ENCODE measurements around the gene C3orf20. TPM values are rescaled to one million over a fixed set of nuclear protein-coding genes. Genes with fewer than 3 reads are reported as not detected.

The C3orf20 gene
- total and polyA plus RNA-seq, 2 of the 13 experiments (the other 11 are each of a cell fraction or from before 2014, with no cell fraction given): 0.03 to 0.04 TPM

DNA sequence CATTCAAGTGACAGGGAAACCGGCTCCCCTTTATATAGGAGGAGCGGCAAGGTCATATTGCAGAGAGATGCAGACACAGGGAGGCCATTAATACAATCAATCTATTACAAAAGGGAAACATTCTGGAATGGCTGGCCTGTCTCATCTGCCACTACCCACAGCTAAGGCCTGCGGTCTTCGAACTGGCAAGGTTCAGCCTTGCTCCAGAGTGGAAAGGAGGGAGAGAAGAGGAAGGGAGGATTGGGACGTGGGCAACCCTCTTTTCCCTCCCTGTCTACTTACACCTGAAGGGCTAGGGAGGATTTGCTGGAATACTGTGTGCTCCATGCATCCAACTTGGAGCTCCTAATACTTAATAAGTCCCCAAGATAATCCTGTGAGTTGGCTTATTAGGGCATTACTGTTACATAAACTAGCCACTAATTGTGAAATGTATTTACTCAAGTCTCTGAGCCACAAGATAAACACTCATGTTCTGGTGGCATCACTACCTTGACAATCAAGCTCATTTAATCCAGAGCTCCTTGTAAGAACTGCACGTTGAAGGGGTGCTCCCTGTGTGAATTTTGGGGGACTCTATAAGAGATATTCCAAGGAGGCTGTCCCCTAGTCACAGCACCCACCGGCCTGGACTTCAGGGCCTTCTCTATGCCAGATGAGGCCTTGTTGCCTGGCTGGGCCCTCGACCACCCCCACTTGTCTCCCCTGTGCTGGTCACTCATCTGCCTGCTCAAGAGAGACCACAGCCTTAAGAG, 43.1 kb upstream of the C3orf20 start (continued):
- TF ChIP-seq, protein P1, sequence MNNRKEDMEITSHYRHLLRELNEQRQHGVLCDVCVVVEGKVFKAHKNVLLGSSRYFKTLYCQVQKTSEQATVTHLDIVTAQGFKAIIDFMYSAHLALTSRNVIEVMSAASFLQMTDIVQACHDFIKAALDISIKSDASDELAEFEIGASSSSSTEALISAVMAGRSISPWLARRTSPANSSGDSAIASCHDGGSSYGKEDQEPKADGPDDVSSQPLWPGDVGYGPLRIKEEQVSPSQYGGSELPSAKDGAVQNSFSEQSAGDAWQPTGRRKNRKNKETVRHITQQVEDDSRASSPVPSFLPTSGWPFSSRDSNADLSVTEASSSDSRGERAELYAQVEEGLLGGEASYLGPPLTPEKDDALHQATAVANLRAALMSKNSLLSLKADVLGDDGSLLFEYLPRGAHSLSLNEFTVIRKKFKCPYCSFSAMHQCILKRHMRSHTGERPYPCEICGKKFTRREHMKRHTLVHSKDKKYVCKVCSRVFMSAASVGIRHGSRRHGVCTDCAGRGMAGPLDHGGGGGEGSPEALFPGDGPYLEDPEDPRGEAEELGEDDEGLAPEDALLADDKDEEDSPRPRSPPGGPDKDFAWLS (CRISPR knock-in tag; IDR thresholded peaks at IDR 0.05; ENCODE audit: borderline replicate concordance): no peak
- TF ChIP-seq FOXP1 (IDR thresholded peaks at IDR 0.05): no peak
- peak; percentile 75 for TF ChIP-seq FOXP1 (CRISPR knock-in tag; IDR thresholded peaks at IDR 0.05)
- TF ChIP-seq ZSCAN21 (CRISPR knock-in tag; IDR thresholded peaks at IDR 0.05; ENCODE audit: borderline replicate concordance): no peak
- 0 out of 2 replicates have a peak, but pooled peaks have one; percentile 73 for TF ChIP-seq SATB2 (CRISPR knock-in tag; IDR thresholded peaks at IDR 0.05)
- TF ChIP-seq, protein P2, sequence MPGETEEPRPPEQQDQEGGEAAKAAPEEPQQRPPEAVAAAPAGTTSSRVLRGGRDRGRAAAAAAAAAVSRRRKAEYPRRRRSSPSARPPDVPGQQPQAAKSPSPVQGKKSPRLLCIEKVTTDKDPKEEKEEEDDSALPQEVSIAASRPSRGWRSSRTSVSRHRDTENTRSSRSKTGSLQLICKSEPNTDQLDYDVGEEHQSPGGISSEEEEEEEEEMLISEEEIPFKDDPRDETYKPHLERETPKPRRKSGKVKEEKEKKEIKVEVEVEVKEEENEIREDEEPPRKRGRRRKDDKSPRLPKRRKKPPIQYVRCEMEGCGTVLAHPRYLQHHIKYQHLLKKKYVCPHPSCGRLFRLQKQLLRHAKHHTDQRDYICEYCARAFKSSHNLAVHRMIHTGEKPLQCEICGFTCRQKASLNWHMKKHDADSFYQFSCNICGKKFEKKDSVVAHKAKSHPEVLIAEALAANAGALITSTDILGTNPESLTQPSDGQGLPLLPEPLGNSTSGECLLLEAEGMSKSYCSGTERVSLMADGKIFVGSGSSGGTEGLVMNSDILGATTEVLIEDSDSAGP (CRISPR knock-in tag; IDR thresholded peaks at IDR 0.05; ENCODE audit: borderline replicate concordance): peak; percentile 28; the same call in 1 of the 2 replicates
- 0 out of 2 replicates have a peak, but pooled peaks have one; percentile 30 for TF ChIP-seq DPF2 (CRISPR knock-in tag; IDR thresholded peaks at IDR 0.05; ENCODE audit: borderline replicate concordance, low read depth)
- peak; percentile 90 for TF ChIP-seq FOXA3 (CRISPR knock-in tag; IDR thresholded peaks at IDR 0.05)
- TF ChIP-seq CEBPB (IDR thresholded peaks at IDR 0.05; ENCODE audit: borderline replicate concordance, low read depth, low read length): peak; percentile 92
- 0 out of 2 replicates have a peak, but pooled peaks have one; percentile 12 for TF ChIP-seq GABPB1 (CRISPR knock-in tag; IDR thresholded peaks at IDR 0.05)
- 0 out of 2 replicates have a peak, but pooled peaks have one; percentile 24 for TF ChIP-seq SALL1 (CRISPR knock-in tag; IDR thresholded peaks at IDR 0.05)
- TF ChIP-seq, protein P3, sequence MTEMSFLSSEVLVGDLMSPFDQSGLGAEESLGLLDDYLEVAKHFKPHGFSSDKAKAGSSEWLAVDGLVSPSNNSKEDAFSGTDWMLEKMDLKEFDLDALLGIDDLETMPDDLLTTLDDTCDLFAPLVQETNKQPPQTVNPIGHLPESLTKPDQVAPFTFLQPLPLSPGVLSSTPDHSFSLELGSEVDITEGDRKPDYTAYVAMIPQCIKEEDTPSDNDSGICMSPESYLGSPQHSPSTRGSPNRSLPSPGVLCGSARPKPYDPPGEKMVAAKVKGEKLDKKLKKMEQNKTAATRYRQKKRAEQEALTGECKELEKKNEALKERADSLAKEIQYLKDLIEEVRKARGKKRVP (CRISPR knock-in tag; IDR thresholded peaks at IDR 0.05): no peak
- peak; percentile 32; the same call in 1 of the 2 replicates for TF ChIP-seq SAP130 (CRISPR knock-in tag; IDR thresholded peaks at IDR 0.05; ENCODE audit: low read depth)
- TF ChIP-seq, protein P4, sequence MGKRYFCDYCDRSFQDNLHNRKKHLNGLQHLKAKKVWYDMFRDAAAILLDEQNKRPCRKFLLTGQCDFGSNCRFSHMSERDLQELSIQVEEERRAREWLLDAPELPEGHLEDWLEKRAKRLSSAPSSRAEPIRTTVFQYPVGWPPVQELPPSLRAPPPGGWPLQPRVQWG (CRISPR knock-in tag; IDR thresholded peaks at IDR 0.05; ENCODE audit: borderline replicate concordance, low read depth): no peak
- TF ChIP-seq, protein P5, sequence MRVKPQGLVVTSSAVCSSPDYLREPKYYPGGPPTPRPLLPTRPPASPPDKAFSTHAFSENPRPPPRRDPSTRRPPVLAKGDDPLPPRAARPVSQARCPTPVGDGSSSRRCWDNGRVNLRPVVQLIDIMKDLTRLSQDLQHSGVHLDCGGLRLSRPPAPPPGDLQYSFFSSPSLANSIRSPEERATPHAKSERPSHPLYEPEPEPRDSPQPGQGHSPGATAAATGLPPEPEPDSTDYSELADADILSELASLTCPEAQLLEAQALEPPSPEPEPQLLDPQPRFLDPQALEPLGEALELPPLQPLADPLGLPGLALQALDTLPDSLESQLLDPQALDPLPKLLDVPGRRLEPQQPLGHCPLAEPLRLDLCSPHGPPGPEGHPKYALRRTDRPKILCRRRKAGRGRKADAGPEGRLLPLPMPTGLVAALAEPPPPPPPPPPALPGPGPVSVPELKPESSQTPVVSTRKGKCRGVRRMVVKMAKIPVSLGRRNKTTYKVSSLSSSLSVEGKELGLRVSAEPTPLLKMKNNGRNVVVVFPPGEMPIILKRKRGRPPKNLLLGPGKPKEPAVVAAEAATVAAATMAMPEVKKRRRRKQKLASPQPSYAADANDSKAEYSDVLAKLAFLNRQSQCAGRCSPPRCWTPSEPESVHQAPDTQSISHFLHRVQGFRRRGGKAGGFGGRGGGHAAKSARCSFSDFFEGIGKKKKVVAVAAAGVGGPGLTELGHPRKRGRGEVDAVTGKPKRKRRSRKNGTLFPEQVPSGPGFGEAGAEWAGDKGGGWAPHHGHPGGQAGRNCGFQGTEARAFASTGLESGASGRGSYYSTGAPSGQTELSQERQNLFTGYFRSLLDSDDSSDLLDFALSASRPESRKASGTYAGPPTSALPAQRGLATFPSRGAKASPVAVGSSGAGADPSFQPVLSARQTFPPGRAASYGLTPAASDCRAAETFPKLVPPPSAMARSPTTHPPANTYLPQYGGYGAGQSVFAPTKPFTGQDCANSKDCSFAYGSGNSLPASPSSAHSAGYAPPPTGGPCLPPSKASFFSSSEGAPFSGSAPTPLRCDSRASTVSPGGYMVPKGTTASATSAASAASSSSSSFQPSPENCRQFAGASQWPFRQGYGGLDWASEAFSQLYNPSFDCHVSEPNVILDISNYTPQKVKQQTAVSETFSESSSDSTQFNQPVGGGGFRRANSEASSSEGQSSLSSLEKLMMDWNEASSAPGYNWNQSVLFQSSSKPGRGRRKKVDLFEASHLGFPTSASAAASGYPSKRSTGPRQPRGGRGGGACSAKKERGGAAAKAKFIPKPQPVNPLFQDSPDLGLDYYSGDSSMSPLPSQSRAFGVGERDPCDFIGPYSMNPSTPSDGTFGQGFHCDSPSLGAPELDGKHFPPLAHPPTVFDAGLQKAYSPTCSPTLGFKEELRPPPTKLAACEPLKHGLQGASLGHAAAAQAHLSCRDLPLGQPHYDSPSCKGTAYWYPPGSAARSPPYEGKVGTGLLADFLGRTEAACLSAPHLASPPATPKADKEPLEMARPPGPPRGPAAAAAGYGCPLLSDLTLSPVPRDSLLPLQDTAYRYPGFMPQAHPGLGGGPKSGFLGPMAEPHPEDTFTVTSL (CRISPR knock-in tag; IDR thresholded peaks at IDR 0.05; ENCODE audit: borderline replicate concordance): peak; percentile 72; the same call in 1 of the 2 replicates

Measured in HepG2 (cell line).